Measurements from ENCODE around the gene EP400.

Gene EP400

DNA sequence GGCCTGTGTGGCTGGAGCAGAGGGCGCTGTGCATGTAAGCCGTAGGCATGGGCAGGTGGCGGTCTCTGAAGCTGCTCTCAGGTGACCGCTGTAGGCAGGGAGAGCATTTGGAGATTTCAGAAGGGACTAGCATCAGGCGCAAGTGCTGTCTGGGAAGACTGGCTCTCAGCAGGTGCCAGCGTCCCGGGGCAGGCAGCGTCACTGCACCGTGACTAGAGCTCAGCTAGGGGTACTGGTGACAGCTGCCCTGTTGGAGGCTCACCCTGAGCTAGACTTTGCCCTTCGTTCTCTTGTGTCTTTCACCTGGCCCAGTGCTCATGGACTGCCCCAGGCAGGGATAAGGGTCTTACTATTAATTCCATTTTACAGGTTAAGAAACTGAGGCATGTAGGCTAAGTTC, 115.5 kb downstream of the EP400 start:
- no peak overlapping the region for H3K4me3 ChIP-seq (ENCODE audit: low read length)
- no peak for TF ChIP-seq ZNF274 (IDR thresholded peaks at IDR 0.05; ENCODE audit: low read depth, low read length)

- no peak overlapping the region for H3K4me3 ChIP-seq (ENCODE audit: low read length)
- TF ChIP-seq ZNF274 (IDR thresholded peaks at IDR 0.05; ENCODE audit: low read depth, low read length) = no peak
These were observed 116.0 kb downstream of the EP400 start for GRCh38 chr12:132065609-132066344.

GRCh38 chr12:132066345-132066685, 116.6 kb downstream of the EP400 start:
- H3K4me3 ChIP-seq (ENCODE audit: low read length) = no peak overlapping the region
- TF ChIP-seq ZNF274 (IDR thresholded peaks at IDR 0.05; ENCODE audit: low read depth, low read length) = no peak

- H3K4me3 ChIP-seq (ENCODE audit: low read length) = no peak overlapping the region
- TF ChIP-seq ZNF274 (IDR thresholded peaks at IDR 0.05; ENCODE audit: low read depth, low read length) = no peak
These were observed 117.0 kb downstream of the EP400 start for GRCh38 chr12:132066749-132067148.

- no peak overlapping the region for H3K4me3 ChIP-seq (ENCODE audit: low read length)
- TF ChIP-seq ZNF274 (IDR thresholded peaks at IDR 0.05; ENCODE audit: low read depth, low read length) = no peak
These were observed 117.4 kb downstream of the EP400 start for GRCh38 chr12:132067182-132067581.

GRCh38 chr12:132068250-132068649, 118.5 kb downstream of the EP400 start:
- TF ChIP-seq ZNF274 (IDR thresholded peaks at IDR 0.05; ENCODE audit: low read depth, low read length) = no peak
- H3K4me3 ChIP-seq (ENCODE audit: low read length) = no peak overlapping the region

DNA sequence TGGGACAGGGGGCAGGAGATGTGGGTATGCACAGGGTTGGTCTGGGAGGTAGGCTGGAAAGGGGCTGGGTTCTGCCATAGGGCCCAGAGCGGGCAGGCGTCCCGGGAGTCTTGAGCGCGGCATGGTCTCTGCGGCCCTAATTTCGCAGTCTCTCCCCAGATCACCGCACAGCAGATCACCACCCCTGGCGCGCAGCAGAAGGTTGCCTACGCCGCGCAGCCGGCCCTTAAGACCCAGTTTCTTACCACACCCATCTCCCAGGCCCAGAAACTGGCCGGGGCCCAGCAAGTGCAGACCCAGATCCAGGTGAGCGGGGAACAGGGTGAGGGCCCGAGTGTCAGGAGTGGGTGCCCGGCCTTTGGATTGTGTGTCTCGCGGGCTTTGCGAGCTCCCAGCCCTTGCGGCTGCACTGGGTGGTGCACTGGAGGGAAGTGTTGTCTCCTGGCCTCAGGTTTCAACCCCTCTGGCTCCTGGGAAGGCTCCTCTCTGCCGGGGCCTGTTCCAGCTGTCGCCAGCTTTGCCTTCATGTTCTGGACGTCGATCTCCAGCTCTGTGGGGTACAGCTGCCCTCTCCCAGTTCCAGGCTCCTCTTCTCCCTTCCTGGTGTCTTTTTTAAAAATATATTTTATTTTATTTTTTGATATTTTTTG, 119.7 kb downstream of the EP400 start:
- TF ChIP-seq ZNF274 (IDR thresholded peaks at IDR 0.05; ENCODE audit: low read depth, low read length) = no peak
- no peak overlapping the region for H3K4me3 ChIP-seq (ENCODE audit: low read length)

- TF ChIP-seq ZNF274 (IDR thresholded peaks at IDR 0.05; ENCODE audit: low read depth, low read length) = no peak
- H3K4me3 ChIP-seq (ENCODE audit: low read length) = no peak overlapping the region
These were observed 120.6 kb downstream of the EP400 start for GRCh38 chr12:132070298-132070697.

DNA sequence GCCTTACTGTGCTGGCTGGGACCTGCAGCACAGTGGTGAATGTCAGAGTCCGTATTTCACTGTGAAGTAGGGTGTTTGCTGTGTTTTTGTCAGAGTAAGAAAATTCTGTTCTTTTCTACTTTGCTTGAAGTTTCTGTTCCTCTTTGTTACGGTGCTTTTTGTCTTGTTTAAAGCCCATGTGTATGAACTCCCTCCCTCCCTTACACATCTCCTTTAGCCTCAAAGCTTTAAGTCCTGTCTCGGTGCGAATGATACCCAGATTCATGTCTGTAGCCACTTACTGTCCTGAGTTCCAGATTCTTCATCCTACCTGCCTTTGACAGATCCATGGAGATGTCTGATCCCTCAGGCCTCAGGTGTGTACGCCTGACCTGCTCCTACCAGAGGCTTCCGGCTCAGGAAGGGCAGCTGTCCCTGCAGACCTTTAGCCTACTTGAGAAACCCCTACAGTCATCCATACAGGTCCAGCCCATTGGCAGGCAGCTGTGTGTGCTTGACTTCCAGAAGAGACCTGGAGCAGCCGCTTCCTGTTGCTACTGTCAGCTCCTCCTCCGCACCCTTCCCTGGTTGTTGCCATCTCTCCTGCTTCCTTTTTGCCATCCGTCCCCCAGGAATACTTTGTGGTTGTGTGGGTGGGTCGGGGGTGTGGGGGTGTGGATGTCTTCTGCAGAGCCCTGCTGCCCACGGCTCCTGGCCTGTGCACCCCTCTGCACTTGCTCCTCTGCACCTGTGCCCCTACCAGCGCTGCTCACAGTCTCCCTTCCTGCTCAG, 121.5 kb downstream of the EP400 start:
- H3K4me3 ChIP-seq (ENCODE audit: low read length) = peak overlapping the region; percentile 1; the same call in 1 of the 2 replicates
- TF ChIP-seq ZNF274 (IDR thresholded peaks at IDR 0.05; ENCODE audit: low read depth, low read length) = no peak

- H3K4me3 ChIP-seq (ENCODE audit: low read length) = no peak overlapping the region; the same call in 1 of the 2 replicates
- no peak for TF ChIP-seq ZNF274 (IDR thresholded peaks at IDR 0.05; ENCODE audit: low read depth, low read length)
These were observed 122.2 kb downstream of the EP400 start for GRCh38 chr12:132071830-132072384.

GRCh38 chr12:132074216-132074615, 124.5 kb downstream of the EP400 start:
- no peak overlapping the region for H3K4me3 ChIP-seq (ENCODE audit: low read length)
- no peak for TF ChIP-seq ZNF274 (IDR thresholded peaks at IDR 0.05; ENCODE audit: low read depth, low read length)

- no peak for TF ChIP-seq ZNF274 (IDR thresholded peaks at IDR 0.05; ENCODE audit: low read depth, low read length)
These were observed 125.4 kb downstream of the EP400 start for GRCh38 chr12:132075026-132075713.

DNA sequence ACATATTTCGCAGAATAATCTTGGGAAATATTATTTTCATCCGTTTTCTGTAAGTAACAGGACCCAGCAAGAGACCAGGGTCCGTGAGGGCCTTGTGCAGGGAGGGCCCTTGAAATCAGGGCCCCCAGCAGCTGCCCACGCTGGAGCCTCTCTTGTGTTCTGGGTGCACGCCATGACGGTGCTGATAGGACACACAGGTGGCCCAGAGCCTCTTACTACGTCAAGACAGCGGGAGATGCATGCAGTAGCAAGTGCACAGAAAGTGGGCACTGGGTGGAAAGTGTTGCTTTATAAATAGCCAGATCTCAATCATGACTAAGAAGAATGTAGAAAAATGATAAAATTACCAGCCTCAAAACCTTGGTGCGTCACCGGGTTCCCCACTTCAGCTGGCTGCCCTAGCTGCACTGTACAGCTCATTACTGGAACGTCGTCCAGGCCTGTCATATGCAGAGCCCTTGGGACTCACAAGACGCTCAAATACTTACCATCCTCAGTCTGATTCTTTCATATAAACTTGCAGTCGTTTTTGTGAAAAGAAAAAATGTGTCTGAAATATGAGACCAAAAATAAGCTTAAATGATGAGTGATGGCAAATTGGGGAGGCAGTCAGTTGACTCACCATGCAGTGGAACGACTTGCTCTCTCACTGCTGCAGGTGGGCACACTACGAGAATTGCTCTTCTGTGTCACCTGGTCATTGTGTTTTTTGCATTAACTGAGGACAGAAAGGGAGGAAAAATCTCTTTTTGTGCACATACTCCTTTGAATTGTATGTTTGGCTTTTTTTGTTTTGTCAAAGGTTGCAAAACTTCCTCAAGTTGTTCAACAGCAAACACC, 126.2 kb downstream of the EP400 start:
- no peak for TF ChIP-seq ZNF274 (IDR thresholded peaks at IDR 0.05; ENCODE audit: low read depth, low read length)
- H3K4me3 ChIP-seq (ENCODE audit: low read length) = no peak overlapping the region

More at GRCh38 chr12:132075026-132075713, 125.4 kb downstream of the EP400 start:
- H3K4me3 ChIP-seq (ENCODE audit: low read length) = no peak overlapping the region

Data from GM08714 (cell line).